Measurements from ENCODE around the gene LAMA1.

The LAMA1 gene

GRCh38 chr18:7017013-7017412, 100.6 kb downstream of the LAMA1 start:
- no peaks in the 10 kb centered on the region; the same call in 1 of the 2 replicates for H3K36me3 ChIP-seq (ENCODE audit: insufficient read depth, low read length)
- no peaks in the 10 kb centered on the region for H3K4me1 ChIP-seq (ENCODE audit: insufficient read depth, low read length)
- H3K9ac ChIP-seq (ENCODE audit: low read depth, low read length) = no peak overlapping the region
- no peaks in the 10 kb centered on the region for H3K9me3 ChIP-seq (ENCODE audit: control insufficient read depth, insufficient read depth, low read length)

GRCh38 chr18:7011142-7011541, 106.5 kb downstream of the LAMA1 start:
- H3K4me1 ChIP-seq (ENCODE audit: insufficient read depth, low read length) = no peaks in the 10 kb centered on the region
- H3K9ac ChIP-seq (ENCODE audit: low read depth, low read length) = no peak overlapping the region
- H3K9me3 ChIP-seq (ENCODE audit: control insufficient read depth, insufficient read depth, low read length) = no peaks in the 10 kb centered on the region
- peaks cover 2% of the 10 kb centered on the region for H3K36me3 ChIP-seq (ENCODE audit: insufficient read depth, low read length)

GRCh38 chr18:7004009-7004408, 113.6 kb downstream of the LAMA1 start:
- Histone ChIP-seq H3K36me3 (ENCODE audit: insufficient read depth, low read length) (peaks cover 4% of the 10 kb centered on the region; the same call in 1 of the 2 replicates), H3K9ac (ENCODE audit: low read depth, low read length) (no peak overlapping the region), H3K9me3 (ENCODE audit: control insufficient read depth, insufficient read depth, low read length) (no peaks in the 10 kb centered on the region), H3K4me1 (ENCODE audit: insufficient read depth, low read length) (0 out of 2 replicates have a peak, but pooled peaks cover 4% of the 10 kb centered on the region)

GRCh38 chr18:7002107-7002506, 115.5 kb downstream of the LAMA1 start:
- Histone ChIP-seq H3K9ac (ENCODE audit: low read depth, low read length) (no peak overlapping the region), H3K4me1 (ENCODE audit: insufficient read depth, low read length) (0 out of 2 replicates have a peak, but pooled peaks cover 4% of the 10 kb centered on the region), H3K9me3 (ENCODE audit: control insufficient read depth, insufficient read depth, low read length) (no peaks in the 10 kb centered on the region), H3K36me3 (ENCODE audit: insufficient read depth, low read length) (peaks cover 4% of the 10 kb centered on the region; the same call in 1 of the 2 replicates)

- H3K36me3 ChIP-seq (ENCODE audit: insufficient read depth, low read length) = no peaks in the 10 kb centered on the region
- no peak overlapping the region for H3K9ac ChIP-seq (ENCODE audit: low read depth, low read length)
- H3K9me3 ChIP-seq (ENCODE audit: control insufficient read depth, insufficient read depth, low read length) = no peaks in the 10 kb centered on the region
- H3K4me1 ChIP-seq (ENCODE audit: insufficient read depth, low read length) = 0 out of 2 replicates have a peak, but pooled peaks cover 4% of the 10 kb centered on the region
Observed at GRCh38 chr18:7000484-7001096, 117.0 kb downstream of the LAMA1 start.

GRCh38 chr18:6997808-6998207, 119.8 kb downstream of the LAMA1 start:
- no peaks in the 10 kb centered on the region for H3K9me3 ChIP-seq (ENCODE audit: control insufficient read depth, insufficient read depth, low read length)
- H3K9ac ChIP-seq (ENCODE audit: low read depth, low read length) = no peak overlapping the region
- H3K36me3 ChIP-seq (ENCODE audit: insufficient read depth, low read length) = no peaks in the 10 kb centered on the region
- peaks cover 8% of the 10 kb centered on the region; the same call in 1 of the 2 replicates for H3K4me1 ChIP-seq (ENCODE audit: insufficient read depth, low read length)

GRCh38 chr18:6994771-6995430, 122.7 kb downstream of the LAMA1 start:
- H3K4me1 ChIP-seq (ENCODE audit: insufficient read depth, low read length) = peaks cover 5% of the 10 kb centered on the region; the same call in 1 of the 2 replicates
- H3K9me3 ChIP-seq (ENCODE audit: control insufficient read depth, insufficient read depth, low read length) = no peaks in the 10 kb centered on the region
- no peak overlapping the region for H3K9ac ChIP-seq (ENCODE audit: low read depth, low read length)
- no peaks in the 10 kb centered on the region for H3K36me3 ChIP-seq (ENCODE audit: insufficient read depth, low read length)

GRCh38 chr18:6994056-6994770, 123.4 kb downstream of the LAMA1 start:
- Histone ChIP-seq H3K4me1 (ENCODE audit: insufficient read depth, low read length) (peaks cover 5% of the 10 kb centered on the region; the same call in 1 of the 2 replicates), H3K9ac (ENCODE audit: low read depth, low read length) (no peak overlapping the region), H3K36me3 (ENCODE audit: insufficient read depth, low read length) (no peaks in the 10 kb centered on the region), H3K9me3 (ENCODE audit: control insufficient read depth, insufficient read depth, low read length) (no peaks in the 10 kb centered on the region)

- no peaks in the 10 kb centered on the region for H3K9me3 ChIP-seq (ENCODE audit: control insufficient read depth, insufficient read depth, low read length)
- no peaks in the 10 kb centered on the region for H3K36me3 ChIP-seq (ENCODE audit: insufficient read depth, low read length)
- no peak overlapping the region for H3K9ac ChIP-seq (ENCODE audit: low read depth, low read length)
- H3K4me1 ChIP-seq (ENCODE audit: insufficient read depth, low read length) = peaks cover 5% of the 10 kb centered on the region; the same call in 1 of the 2 replicates
Observed at GRCh38 chr18:6992761-6993160, 124.8 kb downstream of the LAMA1 start.

- H3K9me3 ChIP-seq (ENCODE audit: control insufficient read depth, insufficient read depth, low read length) = no peaks in the 10 kb centered on the region
- H3K9ac ChIP-seq (ENCODE audit: low read depth, low read length) = no peak overlapping the region
- H3K4me1 ChIP-seq (ENCODE audit: insufficient read depth, low read length) = peaks cover 8% of the 10 kb centered on the region; the same call in 1 of the 2 replicates
- H3K36me3 ChIP-seq (ENCODE audit: insufficient read depth, low read length) = no peaks in the 10 kb centered on the region
Observed at GRCh38 chr18:6983366-6983765, 134.2 kb downstream of the LAMA1 start.

- H3K9me3 ChIP-seq (ENCODE audit: control insufficient read depth, insufficient read depth, low read length) = no peaks in the 10 kb centered on the region
- H3K9ac ChIP-seq (ENCODE audit: low read depth, low read length) = no peak overlapping the region
- peaks cover 8% of the 10 kb centered on the region; the same call in 1 of the 2 replicates for H3K4me1 ChIP-seq (ENCODE audit: insufficient read depth, low read length)
- H3K36me3 ChIP-seq (ENCODE audit: insufficient read depth, low read length) = no peaks in the 10 kb centered on the region
Observed at GRCh38 chr18:6982398-6982797, 135.2 kb downstream of the LAMA1 start.

- Histone ChIP-seq H3K9ac (ENCODE audit: low read depth, low read length) (no peak overlapping the region), H3K36me3 (ENCODE audit: insufficient read depth, low read length) (no peaks in the 10 kb centered on the region), H3K9me3 (ENCODE audit: control insufficient read depth, insufficient read depth, low read length) (no peaks in the 10 kb centered on the region), H3K4me1 (ENCODE audit: insufficient read depth, low read length) (peaks cover 9% of the 10 kb centered on the region; the same call in 1 of the 2 replicates)
Observed at GRCh38 chr18:6980363-6980762, 137.2 kb downstream of the LAMA1 start.

- Histone ChIP-seq H3K4me1 (ENCODE audit: insufficient read depth, low read length) (peaks cover 12% of the 10 kb centered on the region; the same call in 1 of the 2 replicates), H3K36me3 (ENCODE audit: insufficient read depth, low read length) (no peaks in the 10 kb centered on the region), H3K9me3 (ENCODE audit: control insufficient read depth, insufficient read depth, low read length) (no peaks in the 10 kb centered on the region)
Observed at GRCh38 chr18:6979954-6980353, 137.6 kb downstream of the LAMA1 start.

GRCh38 chr18:6976935-6977334, 140.7 kb downstream of the LAMA1 start:
- Histone ChIP-seq H3K4me1 (ENCODE audit: insufficient read depth, low read length) (0 out of 2 replicates have a peak, but pooled peaks cover 3% of the 10 kb centered on the region), H3K9ac (ENCODE audit: low read depth, low read length) (no peak overlapping the region), H3K9me3 (ENCODE audit: control insufficient read depth, insufficient read depth, low read length) (no peaks in the 10 kb centered on the region), H3K36me3 (ENCODE audit: insufficient read depth, low read length) (no peaks in the 10 kb centered on the region)

More at GRCh38 chr18:6979954-6980353, 137.6 kb downstream of the LAMA1 start:
- no peak overlapping the region for H3K9ac ChIP-seq (ENCODE audit: low read depth, low read length)

Data from ES-I3 (cell line).